HCT116 (cell line): Measurements from ENCODE around the gene ROGDI. TPM values are rescaled to one million over a fixed set of nuclear protein-coding genes. Genes with fewer than 3 reads are reported as not detected.

Experiments
- ATAC-seq: fragments of 200-7000 bp; cut with Tn5 transposase; 2 replicates; pipeline ENCODE4 v1.9.1; 2020; ENCODE audit warnings: mild to moderate bottlenecking, moderate library complexity
- BruUV-seq: library from RNA; stranded (reverse); fragments of 400-500 nt; replicated peaks from 2 replicates; lab custom pipeline; 2021; lab: Mats Ljungman, UMichigan
- CTCF ChIA-PET: fragments of 300-600 bp; sonication (Branson Sonifier 250); formaldehyde crosslinking; loops from one replicate; lab custom pipeline; 2021; ENCODE audit warnings: antibody characterized with exemption; lab: Charles Lee
- POLR2A ChIA-PET: fragments of 300-600, 350-600 bp; sonication (Branson Sonifier 250); formaldehyde crosslinking; loops from one replicate; lab custom pipeline; 2021; ENCODE audit warnings: antibody characterized with exemption; lab: Charles Lee
- RAD21 ChIA-PET, 2 experiments: fragments of 300-600 bp; sonication (Branson Sonifier 250); formaldehyde crosslinking; loops; one replicate each; lab custom pipeline; 2023; ENCODE audit warnings: low total read pairs in 2 of 2; ENCODE audit not compliant: uncharacterized antibody in 2 of 2, unreplicated experiment in 2 of 2, low non-redundant PET in 1 of 2; lab: Charles Lee
- DNase-seq: peaks from one replicate; pipeline ENCODE4 v3.0.0-alpha.2; 2010; ENCODE audit warnings: low read depth, low spot score
- H2AFZ ChIP-seq: fragments of 200-600 bp; shearing (Covaris generic), sonication (generic); 2 replicates; pipeline ENCODE4 v1.6.1; 2017; ENCODE audit warnings: low read depth, mixed run types, mixed read lengths, antibody characterized with exemption, low read length; ENCODE audit not compliant: poor library complexity, severe bottlenecking
- H3K27ac ChIP-seq: 2 replicates; pipeline ENCODE4 v1.5.1; 2012; ENCODE audit warnings: low read depth, low read length
- H3K27me3 ChIP-seq: fragments of 200-600 bp; sonication (generic); 2 replicates; pipeline ENCODE4 v1.6.1; 2016; ENCODE audit warnings: mixed run types, low read length, mixed read lengths; ENCODE audit not compliant: insufficient read depth
- H3K36me3 ChIP-seq, 2 experiments: fragments of 200-500 bp in 1 of 2; fragments of 200-600 bp in 1 of 2; sonication (Bioruptor generic) in 1 of 2; sonication (generic) in 1 of 2; 2 replicates each; pipeline versions ENCODE4 v1.5.1 to v1.6.1; 2014 to 2016; ENCODE audit warnings: low read length in 2 of 2, inconsistent platforms in 1 of 2, mixed read lengths in 1 of 2, mixed run types in 1 of 2; ENCODE audit not compliant: insufficient read depth in 2 of 2, control insufficient read depth in 1 of 2
- H3K4me1 ChIP-seq, 2 experiments: fragments of 200-600 bp in 1 of 2; sonication (generic) in 1 of 2; 2 replicates each; pipeline versions ENCODE4 v1.5.1 to v1.6.1; 2012 to 2017; ENCODE audit warnings: low read length in 2 of 2, inconsistent platforms in 1 of 2, mild to moderate bottlenecking in 1 of 2, mixed read lengths in 1 of 2, mixed run types in 1 of 2, moderate library complexity in 1 of 2; ENCODE audit not compliant: insufficient read depth in 2 of 2, control insufficient read depth in 1 of 2
- H3K4me2 ChIP-seq: fragments of 200-600 bp; sonication (generic); 2 replicates; pipeline ENCODE4 v1.6.1; 2017; ENCODE audit warnings: mixed run types, low read length, mixed read lengths
- H3K4me3 ChIP-seq, 2 experiments: fragments of 200-600 bp in 1 of 2; sonication (generic) in 1 of 2; replicated peaks in 1 of 2; 2 replicates each; pipeline ENCODE4 v1.5.1; 2011 to 2016; ENCODE audit warnings: low read length in 2 of 2, control low read depth in 1 of 2, low read depth in 1 of 2, mild to moderate bottlenecking in 1 of 2, mixed read lengths in 1 of 2, mixed run types in 1 of 2
- H3K79me2 ChIP-seq: fragments of 200-600 bp; sonication (generic); 2 replicates; pipeline ENCODE4 v1.6.1; 2017; ENCODE audit warnings: mild to moderate bottlenecking, mixed run types, low read length, moderate library complexity, mixed read lengths; ENCODE audit not compliant: insufficient read depth
- H3K9ac ChIP-seq: fragments of 200-600 bp; sonication (generic); 2 replicates; pipeline ENCODE4 v1.6.1; 2016; ENCODE audit warnings: low read length, mixed read lengths
- H3K9me2 ChIP-seq: fragments of 200-600 bp; sonication (generic), shearing (Covaris generic); 2 replicates; pipeline ENCODE4 v1.6.1; 2017; ENCODE audit warnings: mixed run types, mild to moderate bottlenecking, moderate library complexity; ENCODE audit not compliant: insufficient read depth
- H3K9me3 ChIP-seq, 2 experiments: fragments of 200-500 bp in 1 of 2; fragments of 200-600 bp in 1 of 2; sonication (Bioruptor generic) in 1 of 2; sonication (generic) in 1 of 2; 2 replicates each; pipeline ENCODE4 v1.6.1; 2014 to 2017; ENCODE audit warnings: low read length in 2 of 2, mixed read lengths in 2 of 2, inconsistent platforms in 1 of 2, low read depth in 1 of 2, mild to moderate bottlenecking in 1 of 2, mixed run types in 1 of 2, moderate library complexity in 1 of 2; ENCODE audit not compliant: control insufficient read depth in 1 of 2, insufficient read depth in 1 of 2
- H4K20me1 ChIP-seq: fragments of 200-600 bp; sonication (generic), shearing (Covaris generic); 2 replicates; pipeline ENCODE4 v1.6.1; 2017; ENCODE audit warnings: mixed run types, mild to moderate bottlenecking, moderate library complexity; ENCODE audit not compliant: insufficient read depth
- EGR1 ChIP-seq: IDR thresholded peaks from 2 replicates; pipeline ENCODE4 v1.6.1; 2012; ENCODE audit warnings: low read depth
- FOSL1 ChIP-seq: IDR thresholded peaks from 2 replicates; pipeline ENCODE4 v1.6.1; 2012; ENCODE audit warnings: low read depth
- SP1 ChIP-seq: IDR thresholded peaks from 2 replicates; pipeline ENCODE4 v1.6.1; 2012; ENCODE audit warnings: low read depth
- intact Hi-C: fragments of 100-400 bp; cut with micrococcal nuclease; formaldehyde crosslinking; loops from 2 replicates; pipeline ENCODE4 v1.10.0; 2022
- total RNA-seq: library from RNA; stranded (reverse); gene quantifications from one replicate; pipeline ENCODE4 v1.2.1, GENCODE V29; 2021; ENCODE audit not compliant: unreplicated experiment
- TF ChIP-seq, protein P1 (sequence below), 3 experiments: fragments of 200-600 bp in 1 of 3; sonication (generic) in 1 of 3; IDR thresholded peaks in 2 of 3; conservative IDR thresholded peaks in 1 of 3; 2 replicates each; pipeline ENCODE4 v1.5.1; 2012 to 2017; ENCODE audit warnings: low read depth in 2 of 3, low read length in 2 of 3, antibody characterized with exemption in 1 of 3, borderline replicate concordance in 1 of 3, control low read depth in 1 of 3, mild to moderate bottlenecking in 1 of 3, mixed read lengths in 1 of 3, mixed run types in 1 of 3, moderate library complexity in 1 of 3; ENCODE audit not compliant: insufficient read depth in 1 of 3

Gene ROGDI
- total RNA-seq, 1 experiment from 2014 or later: 20.1 TPM

DNA sequence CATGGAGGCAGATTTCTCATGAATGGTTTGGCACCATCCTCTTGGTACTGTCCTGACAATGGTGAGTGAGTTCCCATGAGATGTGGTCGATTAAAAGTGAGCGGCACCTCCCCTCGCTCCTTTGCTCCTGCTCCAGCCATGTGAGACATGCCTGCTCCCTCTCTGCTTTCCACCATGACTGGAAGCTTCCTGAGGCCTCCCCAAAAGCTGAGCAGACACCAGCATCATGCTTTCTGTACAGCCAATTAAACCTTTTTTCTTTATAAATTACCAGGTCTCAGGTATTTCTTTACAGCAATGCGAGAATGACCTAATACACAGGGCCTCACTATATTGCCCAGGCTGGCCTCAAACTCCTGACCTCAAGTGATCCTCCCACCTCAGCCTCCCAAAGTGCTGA is 47.6 kb downstream of the ROGDI start:
- H3K4me3 ChIP-seq: no peak overlapping the region
- H3K27me3 ChIP-seq: no peaks in the 10 kb centered on the region
- H3K4me2 ChIP-seq: no peak overlapping the region
- H2AFZ ChIP-seq: no peak overlapping the region
- H3K9me2 ChIP-seq: no peaks in the 10 kb centered on the region
- H3K36me3 ChIP-seq: peaks cover 14 to 21% of the 10 kb centered on the region in 2 experiments; a peak in 3 of 4 replicates
- no peak overlapping the region for H3K9ac ChIP-seq
- RAD21 ChIA-PET: no interaction called here
- H4K20me1 ChIP-seq: no peaks in the 10 kb centered on the region
- no peak overlapping the region for H3K27ac ChIP-seq
- DNase-seq (no peak), ATAC-seq (no peak)
- no peak for TF ChIP-seq FOSL1
- intact Hi-C loops: no loop called here
- no peaks in the 10 kb centered on the region for H3K4me1 ChIP-seq
- POLR2A ChIA-PET: no interaction called here
- CTCF ChIA-PET: no interaction called here
- BruUV-seq: no TSS peak
- H3K79me2 ChIP-seq: peaks cover 4% of the 10 kb centered on the region; the same call in 1 of the 2 replicates
- H3K9me3 ChIP-seq: peaks cover 0 to 4% of the 10 kb centered on the region in 2 experiments; a peak in 1 of 4 replicates

DNA sequence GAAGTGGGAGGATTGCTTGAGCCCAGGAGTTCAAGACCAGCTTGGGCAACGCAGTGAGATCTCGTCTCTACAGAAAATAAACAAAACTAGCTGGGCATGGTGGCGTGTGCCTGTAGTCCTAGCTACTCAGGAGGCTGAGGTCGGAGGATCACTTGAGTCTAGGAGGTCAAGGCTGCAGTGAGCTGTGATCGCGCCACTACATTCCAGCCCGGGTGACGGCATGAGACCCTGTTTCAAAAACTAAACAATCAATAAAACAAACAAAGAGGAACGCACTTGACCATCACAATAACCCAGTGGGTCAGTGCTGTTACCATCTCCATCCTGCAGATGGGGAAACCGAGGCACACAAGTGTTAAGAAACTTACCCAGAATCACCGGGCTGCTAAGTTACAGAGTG is 49.2 kb downstream of the ROGDI start:
- ATAC-seq (no peak), DNase-seq (no peak)
- Histone ChIP-seq H3K4me1 (no peaks in the 10 kb centered on the region), H3K4me2 (no peak overlapping the region), H3K79me2 (peaks cover 4% of the 10 kb centered on the region; the same call in 1 of the 2 replicates), H3K36me3 (peaks cover 12% of the 10 kb centered on the region in 2 experiments; a peak in 3 of 4 replicates), H3K4me3 (no peak overlapping the region), H3K9me3 (peaks cover 0 to 4% of the 10 kb centered on the region in 2 experiments; a peak in 1 of 4 replicates), H3K9me2 (no peaks in the 10 kb centered on the region), H4K20me1 (no peaks in the 10 kb centered on the region), H3K9ac (no peak overlapping the region), H3K27me3 (no peaks in the 10 kb centered on the region), H2AFZ (no peak overlapping the region), H3K27ac (no peak overlapping the region)
- ChIA-PET CTCF (no interaction called here), POLR2A (no interaction called here), RAD21 (no interaction called here)
- no TSS peak for BruUV-seq
- TF ChIP-seq, protein P1, sequence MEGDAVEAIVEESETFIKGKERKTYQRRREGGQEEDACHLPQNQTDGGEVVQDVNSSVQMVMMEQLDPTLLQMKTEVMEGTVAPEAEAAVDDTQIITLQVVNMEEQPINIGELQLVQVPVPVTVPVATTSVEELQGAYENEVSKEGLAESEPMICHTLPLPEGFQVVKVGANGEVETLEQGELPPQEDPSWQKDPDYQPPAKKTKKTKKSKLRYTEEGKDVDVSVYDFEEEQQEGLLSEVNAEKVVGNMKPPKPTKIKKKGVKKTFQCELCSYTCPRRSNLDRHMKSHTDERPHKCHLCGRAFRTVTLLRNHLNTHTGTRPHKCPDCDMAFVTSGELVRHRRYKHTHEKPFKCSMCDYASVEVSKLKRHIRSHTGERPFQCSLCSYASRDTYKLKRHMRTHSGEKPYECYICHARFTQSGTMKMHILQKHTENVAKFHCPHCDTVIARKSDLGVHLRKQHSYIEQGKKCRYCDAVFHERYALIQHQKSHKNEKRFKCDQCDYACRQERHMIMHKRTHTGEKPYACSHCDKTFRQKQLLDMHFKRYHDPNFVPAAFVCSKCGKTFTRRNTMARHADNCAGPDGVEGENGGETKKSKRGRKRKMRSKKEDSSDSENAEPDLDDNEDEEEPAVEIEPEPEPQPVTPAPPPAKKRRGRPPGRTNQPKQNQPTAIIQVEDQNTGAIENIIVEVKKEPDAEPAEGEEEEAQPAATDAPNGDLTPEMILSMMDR (IDR thresholded peaks at IDR 0.05 in 2 of 3, conservative IDR thresholded peaks at IDR 0.05 in 1 of 3; ENCODE audit: borderline replicate concordance in 1 of 3, insufficient read depth in 1 of 3, low read depth in 2 of 3, low read length in 2 of 3): no peak
- TF ChIP-seq EGR1 (no peak), SP1 (no peak)
- intact Hi-C loops: no loop called here
